GM19452 (cell line): Measurements from ENCODE around the gene ATF7IP2.
"Not testable (repeated sequence)": the region's sequence is repeated elsewhere in the genome, so short reads cannot be mapped to it uniquely, and the experiment has no call there.

Experiments
- ATAC-seq: cut with Tn5 transposase; IDR thresholded peaks from one replicate; pipeline ENCODE4 v1.9.1; 2021; ENCODE audit not compliant: unreplicated experiment

ATF7IP2 gene

DNA sequence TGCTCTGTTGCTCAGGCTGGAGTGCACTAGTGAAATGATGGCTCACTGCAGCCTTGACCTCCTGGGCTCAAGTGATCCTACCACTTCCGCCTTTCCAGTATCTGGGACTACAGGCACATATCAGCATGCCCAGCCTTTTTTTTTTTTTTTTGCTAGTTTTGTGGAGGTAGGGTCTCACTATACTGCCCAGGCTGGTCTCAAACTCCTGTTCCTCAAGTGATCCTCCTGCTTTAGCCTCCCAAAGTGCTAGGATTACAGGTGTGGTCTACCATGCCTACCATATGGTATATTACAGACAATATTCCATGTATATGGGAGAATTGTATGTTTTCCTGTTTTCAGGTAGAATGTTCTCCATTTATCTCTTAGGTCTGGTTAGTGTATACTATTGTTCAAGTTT is 12.3 kb upstream of the ATF7IP2 start:
- no peak for ATAC-seq

DNA sequence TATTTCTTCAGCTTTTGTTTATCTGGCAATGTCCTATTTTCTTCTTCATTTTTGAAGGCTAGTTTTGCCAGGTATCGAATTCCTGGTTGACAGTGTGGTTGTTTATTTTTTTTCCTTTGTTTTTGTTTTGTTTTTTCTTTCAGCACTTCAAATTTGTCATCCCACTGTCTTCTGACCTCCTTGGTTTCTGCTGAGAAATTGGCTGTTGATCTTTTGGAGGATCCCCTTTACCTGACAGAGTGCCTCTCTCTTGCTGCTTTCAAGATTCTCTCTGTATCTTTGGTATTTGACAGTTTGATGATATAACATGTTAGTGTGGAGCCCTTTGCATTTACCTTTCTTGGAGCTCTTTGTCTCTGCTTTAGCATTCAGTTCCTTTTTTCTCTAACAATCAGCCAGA is 9.6 kb upstream of the ATF7IP2 start:
- ATAC-seq: no peak

DNA sequence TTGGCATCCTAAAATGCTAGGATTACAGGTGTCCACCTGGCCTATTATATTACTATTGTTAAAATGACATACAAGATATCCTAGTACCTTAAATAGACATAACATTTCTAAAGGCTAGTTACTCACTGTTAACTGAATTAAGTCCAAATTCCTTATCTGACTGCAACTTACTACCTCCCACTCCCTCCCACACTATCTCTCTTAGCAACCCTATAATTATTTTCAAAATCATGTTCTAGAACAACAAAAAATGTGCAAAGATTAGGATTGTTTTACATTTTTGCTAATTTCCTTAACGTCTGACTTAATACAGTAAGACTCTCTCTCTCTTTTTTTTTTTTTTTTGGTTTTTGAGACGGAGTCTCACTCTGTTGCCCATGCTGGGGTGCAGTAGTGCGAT is 2.2 kb upstream of the ATF7IP2 start:
- ATAC-seq: no peak

DNA sequence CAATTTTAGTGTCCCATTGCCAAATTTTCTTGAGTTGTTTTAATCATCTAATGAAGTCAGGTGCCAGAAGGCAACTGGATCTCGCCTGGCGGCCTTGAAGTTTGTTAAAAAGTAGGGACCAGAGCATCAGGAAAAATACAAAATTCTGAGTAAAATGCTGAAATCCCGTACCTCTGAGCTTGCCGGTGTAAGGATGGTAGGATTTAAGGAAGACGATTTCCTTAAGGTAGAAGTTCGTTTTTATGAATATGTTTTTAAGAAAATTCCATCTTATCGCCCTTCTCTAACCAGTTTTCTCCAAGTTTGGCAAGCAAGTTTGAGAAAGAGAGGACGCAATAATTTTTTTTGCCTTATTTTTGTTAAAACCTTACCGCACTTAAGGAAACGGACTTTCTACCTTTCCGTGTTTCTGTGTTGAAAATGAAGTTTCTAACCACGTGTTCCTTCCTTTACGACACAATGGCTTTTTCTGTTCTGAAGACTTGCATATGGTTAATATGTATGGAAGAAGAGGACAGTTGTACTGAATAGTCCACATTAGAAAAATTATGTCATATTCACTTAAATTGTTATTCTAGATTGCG is 748 bp downstream of the ATF7IP2 start:
- no peak for ATAC-seq

DNA sequence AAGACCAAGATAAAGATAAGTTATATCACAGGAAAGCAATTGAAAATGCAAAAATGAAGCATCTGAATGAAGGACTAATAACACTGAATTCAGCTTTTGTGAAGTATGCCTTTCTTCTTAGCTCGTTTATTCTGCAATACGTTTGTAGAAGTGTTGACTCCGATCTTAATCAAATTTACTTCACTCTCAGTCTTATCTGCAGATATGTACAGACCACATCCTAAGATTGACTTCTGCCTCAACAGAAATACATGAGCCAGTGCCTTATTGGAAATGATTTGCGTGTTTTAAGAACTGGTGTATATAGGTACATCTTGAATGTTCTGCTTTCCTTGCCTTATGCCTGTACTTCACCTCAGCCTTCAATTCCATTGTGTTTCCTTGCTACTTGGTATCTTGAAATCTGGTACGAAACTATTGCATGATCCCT is 1.3 kb downstream of the ATF7IP2 start:
- no peak for ATAC-seq

DNA sequence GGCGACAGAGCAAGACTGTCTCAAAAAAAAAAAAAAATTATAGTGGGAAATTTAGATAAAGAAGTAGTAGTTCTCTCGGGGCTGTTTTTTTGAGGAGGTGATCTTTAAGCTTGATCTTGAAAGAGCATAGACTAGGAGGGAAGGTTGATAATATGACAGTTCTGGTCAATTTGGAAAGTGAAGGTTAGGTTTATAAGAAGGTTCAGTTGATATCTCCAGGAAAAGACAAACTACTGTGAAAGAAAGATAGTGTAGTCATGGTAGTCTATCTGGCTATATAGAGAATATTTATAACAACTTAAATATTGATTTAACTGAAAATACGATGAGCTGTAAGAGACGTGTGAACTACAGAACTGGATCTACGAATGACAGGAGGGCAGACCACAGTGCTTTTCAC is 3.1 kb downstream of the ATF7IP2 start:
- ATAC-seq: no peak

DNA sequence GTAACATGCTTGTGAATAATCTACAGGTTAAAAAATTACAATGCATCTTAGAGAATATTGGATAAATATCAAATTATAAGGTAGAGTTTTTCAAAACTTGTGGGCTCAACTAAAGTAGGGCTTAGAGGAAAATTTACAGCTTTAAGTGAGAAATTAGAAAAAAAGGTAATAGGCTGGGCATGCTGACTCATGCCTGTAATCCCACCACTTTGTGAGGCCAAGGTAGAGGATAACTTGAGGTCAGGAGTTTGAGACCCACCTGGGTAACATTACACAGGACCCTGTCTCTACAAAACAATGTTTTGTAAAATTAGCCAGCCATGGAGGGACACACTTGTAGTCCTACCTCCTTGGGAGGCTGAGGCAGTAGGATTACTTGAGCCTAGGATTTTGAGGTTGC is 4.5 kb downstream of the ATF7IP2 start:
- no peak for ATAC-seq

DNA sequence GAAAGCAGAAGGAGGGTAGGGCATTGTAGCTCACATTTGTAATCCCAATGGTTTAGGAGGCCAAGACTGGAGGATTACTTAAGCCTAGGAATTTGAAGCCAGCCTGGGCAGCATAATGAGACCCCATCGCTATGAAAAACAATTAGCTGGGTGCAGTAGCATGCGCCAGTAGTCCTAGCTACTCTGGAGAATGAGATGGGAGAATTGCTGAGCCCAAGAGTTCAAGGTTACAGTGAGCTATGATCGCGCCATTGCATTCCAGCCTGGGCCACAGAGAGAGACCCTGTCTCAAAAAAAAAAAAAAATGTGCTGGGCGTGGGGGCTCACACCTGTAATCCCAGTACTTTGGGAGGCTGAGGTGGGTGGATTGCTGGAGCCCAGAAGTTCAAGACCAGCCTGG is 5.0 kb downstream of the ATF7IP2 start:
- ATAC-seq: no peak

DNA sequence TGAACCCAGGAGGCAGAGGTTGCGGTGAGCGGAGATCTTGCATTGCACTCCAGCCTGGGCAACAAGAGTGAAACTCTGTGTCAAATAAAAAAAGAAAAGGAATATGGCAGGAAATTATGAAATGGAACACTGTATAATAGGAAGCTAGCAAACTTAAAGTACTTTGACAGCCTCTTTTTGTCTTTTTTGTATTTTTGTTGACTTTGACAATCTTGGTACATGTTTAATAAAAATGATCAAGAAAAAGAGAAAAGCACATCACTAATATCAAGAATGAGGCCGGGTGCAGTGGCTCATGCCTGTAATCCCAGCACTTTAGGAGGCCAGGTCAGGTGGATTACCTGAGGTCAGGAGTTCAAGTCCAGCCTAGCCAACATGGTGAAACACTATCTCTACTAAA is 5.5 kb downstream of the ATF7IP2 start:
- no peak for ATAC-seq

DNA sequence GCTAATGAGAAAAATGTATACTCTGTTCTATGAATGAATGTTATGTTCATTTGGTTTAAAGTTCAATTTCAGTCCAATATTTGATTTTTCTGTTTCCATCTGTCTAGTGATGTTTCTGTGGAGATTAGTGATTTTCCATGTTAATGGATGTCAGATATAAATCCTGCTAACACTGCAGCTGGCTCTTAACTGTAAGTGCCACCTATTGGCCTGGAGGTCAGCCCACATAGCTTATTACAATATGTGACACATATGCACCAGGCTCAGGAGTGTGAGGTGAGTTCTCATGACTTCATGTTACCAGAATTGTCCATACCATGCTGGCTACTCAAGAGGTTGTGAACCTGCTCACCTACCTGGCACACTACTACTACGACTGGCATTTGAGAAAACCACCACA is 17.1 kb downstream of the ATF7IP2 start:
- no peak for ATAC-seq

DNA sequence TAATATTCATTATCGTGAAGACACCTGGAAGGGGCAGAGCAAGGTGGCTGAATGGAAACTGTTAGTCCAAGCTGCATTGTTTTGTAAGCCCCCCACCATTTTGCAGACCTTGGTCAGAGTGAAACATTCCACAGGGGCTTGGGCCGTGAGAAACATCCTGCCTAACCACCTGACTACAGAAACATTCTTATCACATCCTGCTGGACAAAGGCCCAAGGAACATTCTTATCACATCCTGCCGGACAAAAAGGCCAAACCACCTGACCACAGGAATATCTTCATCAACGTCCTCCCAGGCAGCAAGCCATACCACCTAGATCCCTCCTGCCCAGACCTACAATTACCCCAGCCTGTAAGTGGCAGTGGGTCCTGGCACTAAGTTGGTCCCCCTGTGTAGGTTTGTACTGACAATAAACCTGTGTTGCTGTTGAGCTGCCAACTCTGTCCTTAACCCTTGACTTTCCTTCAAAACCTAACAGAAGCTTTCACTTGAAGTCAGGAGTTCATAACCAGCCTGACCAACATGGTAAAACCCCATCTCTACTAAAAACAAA is 19.6 kb downstream of the ATF7IP2 start:
- ATAC-seq: no peak

DNA sequence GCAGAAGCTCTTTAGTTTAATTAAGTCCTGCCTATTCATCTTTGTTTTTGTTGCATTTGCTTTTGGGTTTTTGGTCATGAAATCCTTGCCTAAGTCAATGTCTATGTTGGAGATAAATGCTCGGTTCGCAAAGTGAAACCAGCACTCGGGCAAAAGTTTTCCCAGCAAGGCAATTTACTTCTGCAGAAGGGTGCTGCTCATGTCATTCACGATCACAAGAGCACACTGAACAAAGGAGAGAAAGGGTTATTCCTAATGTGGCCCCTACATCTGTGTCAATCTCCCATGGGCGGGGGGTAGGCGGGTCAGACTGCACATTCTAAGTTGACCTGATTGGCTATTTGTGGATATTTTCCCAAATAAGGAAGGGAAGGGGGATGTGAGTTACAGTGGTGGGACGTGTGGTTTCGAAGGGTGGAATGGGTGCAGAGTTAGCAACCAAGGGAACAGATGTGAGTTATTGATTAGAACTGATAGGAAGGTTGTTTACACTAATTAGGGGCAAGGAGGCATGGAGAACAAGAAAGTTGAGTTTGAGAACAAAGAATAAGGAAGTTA is 23.0 kb downstream of the ATF7IP2 start:
- no peak for ATAC-seq

DNA sequence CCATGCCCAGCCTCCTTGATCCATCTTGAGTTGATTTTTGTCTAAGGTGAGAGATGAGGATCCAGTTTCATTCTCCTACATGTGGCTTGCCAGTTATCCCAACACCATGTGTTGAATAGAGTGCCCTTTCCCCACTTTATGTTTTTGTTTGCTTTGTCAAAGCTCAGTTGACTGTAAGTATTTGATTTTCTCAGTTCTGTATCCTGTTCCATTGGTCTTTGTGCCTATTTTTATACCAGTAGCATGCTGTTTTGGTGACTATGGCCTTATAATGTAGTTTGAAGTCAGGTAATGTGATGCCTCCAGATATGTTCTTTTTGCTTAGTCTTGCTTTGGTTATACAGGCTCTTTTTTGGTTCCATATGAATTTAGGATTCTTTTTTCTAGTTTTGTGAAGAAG is 23.9 kb downstream of the ATF7IP2 start:
- ATAC-seq: not testable (repeated sequence)

DNA sequence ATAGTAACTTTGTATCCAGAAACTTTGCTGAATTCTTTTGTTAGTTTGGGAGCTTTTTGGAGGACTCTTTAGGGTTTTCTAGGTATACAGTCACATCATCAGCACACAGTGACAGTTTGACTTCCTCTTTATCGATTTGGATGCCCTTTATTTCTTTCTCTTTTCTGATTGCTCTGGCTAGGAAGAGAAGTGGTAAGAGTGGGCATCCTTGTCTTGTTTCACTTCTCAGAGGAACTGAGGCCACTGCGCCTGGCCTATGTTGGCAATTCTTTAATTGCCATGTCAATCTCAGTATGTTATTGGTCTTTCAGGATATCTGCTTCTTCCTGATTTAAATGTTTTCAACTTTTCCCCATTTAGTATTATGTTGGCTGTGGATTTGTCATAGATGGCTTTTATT is 24.6 kb downstream of the ATF7IP2 start:
- ATAC-seq: no peak

DNA sequence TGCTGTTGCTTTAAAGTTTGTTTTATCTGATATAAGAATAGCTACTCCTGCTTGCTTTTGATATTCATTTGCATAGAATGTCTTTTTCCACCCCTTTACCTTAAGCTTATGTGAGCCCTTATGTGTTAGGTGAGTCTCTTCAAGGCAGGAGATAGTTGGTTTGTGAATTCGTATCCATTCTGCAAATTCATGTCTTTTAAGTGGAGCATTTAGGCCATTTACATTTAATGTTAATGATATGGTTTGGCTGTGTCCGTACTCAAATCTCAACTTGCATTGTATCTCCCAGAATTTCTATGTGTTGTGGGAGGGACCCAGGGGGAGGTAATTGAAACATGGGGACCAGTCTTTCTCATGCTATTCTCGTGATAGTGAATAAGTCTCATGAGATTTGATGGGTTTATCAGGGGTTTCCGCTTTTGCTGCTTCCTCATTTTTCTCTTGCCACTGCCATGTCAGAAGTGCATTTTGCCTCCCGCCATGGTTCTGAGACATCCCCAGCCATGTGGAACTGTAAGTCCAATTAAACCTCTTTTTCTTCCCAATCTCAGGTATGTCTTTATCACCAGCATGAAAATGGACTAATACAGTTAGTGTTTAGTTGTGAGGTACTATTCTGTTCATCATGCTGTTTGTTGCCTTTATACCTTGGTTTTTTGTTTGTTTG is 27.2 kb downstream of the ATF7IP2 start:
- no peak for ATAC-seq

DNA sequence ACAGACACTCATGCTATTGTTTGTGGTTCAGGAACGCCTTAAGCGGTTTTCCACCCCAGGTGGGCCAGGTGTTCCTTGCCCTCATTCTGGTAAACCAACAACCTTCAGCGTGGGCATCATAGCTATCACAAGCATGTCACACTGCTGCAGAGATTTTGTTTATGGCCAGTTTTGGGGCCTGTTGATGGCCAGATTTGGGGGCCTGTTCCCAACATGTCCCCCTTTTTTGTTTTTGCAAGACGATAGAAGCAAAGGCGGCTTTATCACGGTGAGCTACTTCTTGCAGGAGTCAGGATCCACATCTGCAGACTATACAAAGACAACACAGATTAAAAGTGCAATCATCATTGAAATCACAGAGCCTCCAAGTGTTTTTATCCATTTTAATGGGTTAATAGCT is 32.3 kb downstream of the ATF7IP2 start:
- ATAC-seq: not testable (repeated sequence)

DNA sequence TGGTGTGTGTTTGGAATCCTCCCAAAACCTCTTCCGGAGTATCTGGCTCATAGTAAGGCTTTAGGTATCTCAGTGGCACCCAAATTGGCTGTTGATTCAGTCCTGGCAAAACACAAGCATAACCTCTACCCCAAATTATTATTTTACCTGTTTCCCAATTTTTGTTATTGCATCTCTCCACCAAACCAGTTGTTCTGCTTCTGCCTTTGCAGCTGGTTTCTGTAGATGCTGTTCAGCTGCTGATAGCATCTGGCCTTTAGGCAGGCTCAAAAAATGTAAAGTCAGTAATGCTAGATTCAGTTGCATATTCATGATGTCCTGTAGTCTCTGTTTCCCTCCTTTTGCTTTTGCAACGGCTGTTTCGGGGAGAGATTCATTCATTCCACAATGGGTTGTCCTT is 33.8 kb downstream of the ATF7IP2 start:
- ATAC-seq: no peak

DNA sequence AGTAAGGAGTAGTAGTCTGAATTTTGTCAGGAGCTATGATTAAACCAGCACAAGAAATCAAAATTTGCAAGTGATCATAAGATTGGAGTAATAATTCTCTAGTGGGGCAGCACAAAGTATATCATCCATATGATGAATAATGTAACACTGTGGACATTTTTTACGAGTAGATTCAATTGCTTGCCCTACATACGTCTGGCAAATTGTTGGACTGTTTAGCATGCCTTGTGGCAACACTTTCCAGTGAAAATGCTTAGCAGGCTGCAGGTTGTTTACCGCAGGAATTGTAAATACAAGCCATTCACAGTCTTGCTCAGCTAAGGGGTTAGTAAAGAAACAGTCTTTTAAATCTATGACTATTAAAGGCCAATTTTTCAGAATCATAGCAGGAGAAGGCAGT is 35.7 kb downstream of the ATF7IP2 start:
- ATAC-seq: no peak

DNA sequence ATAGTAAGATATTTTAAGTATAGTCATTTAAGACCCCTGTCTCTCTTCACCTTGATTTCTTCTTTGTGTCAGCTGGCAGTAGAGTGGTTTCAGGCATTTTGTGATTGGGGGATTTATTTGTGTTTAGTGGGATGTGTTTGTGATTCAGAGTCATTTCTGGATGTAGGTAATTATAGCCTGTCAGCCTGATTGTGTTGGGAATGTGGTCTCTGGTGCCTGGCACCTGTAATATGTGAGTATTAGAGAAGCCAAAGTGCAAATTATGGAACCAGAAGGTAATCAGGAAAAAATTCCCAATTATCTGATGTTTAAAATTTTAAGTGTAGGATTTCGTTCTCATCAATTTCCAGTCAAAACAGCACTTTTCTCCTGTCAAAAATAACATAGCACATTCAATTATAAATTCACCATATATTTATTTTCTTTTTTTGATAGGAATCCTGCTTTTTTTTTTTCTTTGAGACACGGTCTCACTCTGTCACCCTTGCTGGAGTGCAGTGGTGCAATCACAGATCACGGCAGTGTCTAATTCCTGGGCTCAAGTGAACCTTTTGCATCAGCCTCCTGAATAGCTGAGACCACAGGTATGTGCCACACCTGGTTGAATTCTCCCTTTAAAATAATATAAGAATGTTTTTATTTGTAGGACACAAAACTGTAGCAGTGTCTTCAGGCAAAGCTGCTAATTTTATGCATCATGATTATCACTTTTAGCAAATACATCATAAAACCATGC is 42.7 kb downstream of the ATF7IP2 start:
- no peak for ATAC-seq

DNA sequence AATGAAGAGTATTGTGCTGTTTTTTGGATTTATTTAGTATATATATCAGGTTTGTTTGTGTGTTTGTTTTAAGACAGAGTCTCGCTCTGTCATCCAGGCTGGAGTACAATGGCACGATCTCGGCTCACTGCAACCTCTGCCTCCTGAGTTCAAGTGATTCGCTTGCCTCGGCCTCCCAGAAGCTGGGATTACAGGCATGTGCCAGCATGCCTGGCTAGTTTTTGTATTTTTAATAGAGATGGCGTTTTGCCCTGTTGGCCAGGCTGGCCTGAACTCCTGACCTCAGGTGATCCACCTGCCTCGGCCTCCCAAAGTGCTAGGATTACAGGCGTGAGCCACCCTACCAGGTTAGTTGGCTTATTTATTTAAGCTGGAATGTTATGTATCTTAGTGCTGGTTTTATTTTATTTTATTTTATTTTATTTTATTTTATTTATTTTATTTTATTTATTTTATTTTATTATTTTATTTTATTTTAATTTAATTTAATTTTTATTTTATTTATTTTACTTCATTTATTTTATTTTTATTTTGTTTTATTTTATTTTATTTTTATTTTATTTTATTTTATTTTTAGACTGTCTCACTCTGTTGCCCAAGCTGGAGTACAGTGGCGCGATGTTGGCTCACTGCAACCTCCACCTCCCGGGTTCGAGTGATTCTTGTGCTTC is 43.6 kb downstream of the ATF7IP2 start:
- not testable (repeated sequence) for ATAC-seq

DNA sequence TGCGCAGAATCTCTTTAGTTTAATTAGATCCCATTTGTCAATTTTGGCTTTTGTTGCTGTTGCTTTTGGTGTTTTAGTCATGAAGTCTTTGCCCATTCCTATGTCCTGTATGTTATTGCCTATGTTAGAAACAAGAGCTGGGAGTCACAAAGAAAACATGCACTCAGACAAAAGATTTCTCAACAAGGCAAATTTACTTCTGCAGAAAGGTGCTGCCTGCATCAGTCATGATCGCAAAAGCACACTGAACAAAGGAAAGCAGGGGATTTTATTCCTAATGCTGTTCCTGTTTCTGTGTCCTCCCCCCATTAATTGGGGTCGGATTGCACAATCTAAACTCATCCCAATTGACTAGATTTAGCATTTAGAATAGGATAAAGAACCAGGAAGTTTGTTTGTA is 55.9 kb downstream of the ATF7IP2 start:
- ATAC-seq: no peak
